SK-N-SH (cell line): Measurements from ENCODE around the gene CD2AP. TPM values are rescaled to one million over a fixed set of nuclear protein-coding genes. Genes with fewer than 3 reads are reported as not detected.

Source experiments
- CTCF ChIA-PET: fragments of 300-600, 350-600 bp; formaldehyde crosslinking; extraction: SDS; loops from one replicate; lab custom pipeline; 2021; lab: Yijun Ruan, JAX
- POLR2A ChIA-PET: fragments of 350-600 bp; sonication (Branson Sonifier 250); formaldehyde crosslinking; extraction: SDS; loops from one replicate; lab custom pipeline; 2020; ENCODE audit warnings: antibody characterized with exemption, inconsistent platforms; lab: Yijun Ruan, JAX
- DNase-seq: peaks from one replicate; pipeline ENCODE4 v3.0.0; 2012
- H2AFZ ChIP-seq: fragments of 200-600 bp; sonication (generic); 2 replicates; pipeline ENCODE4 v1.8.1; 2016; ENCODE audit warnings: antibody characterized with exemption, mild to moderate bottlenecking, low read depth
- H3F3A ChIP-seq: fragments of 200-600 bp; sonication (generic); replicated peaks from 2 replicates; pipeline ENCODE3; 2016; ENCODE audit warnings: antibody characterized with exemption, mild to moderate bottlenecking; ENCODE audit not compliant: insufficient read depth
- H3K27ac ChIP-seq, 2 experiments: fragments of 200-500 bp in 1 of 2; fragments of 200-600 bp in 1 of 2; sonication (Bioruptor generic) in 1 of 2; sonication (generic), shearing (Covaris generic) in 1 of 2; 2 replicates each; pipeline versions ENCODE4 v1.5.1 to v1.6.1; 2014 to 2016; ENCODE audit warnings: low read depth in 2 of 2, inconsistent platforms in 1 of 2, low read length in 1 of 2, mild to moderate bottlenecking in 1 of 2, mixed read lengths in 1 of 2
- H3K27me3 ChIP-seq: fragments of 200-600 bp; sonication (generic), shearing (Covaris generic); 2 replicates; pipeline ENCODE4 v1.6.1; 2016; ENCODE audit warnings: mixed run types; ENCODE audit not compliant: insufficient read depth
- H3K36me3 ChIP-seq, 2 experiments: fragments of 200-500 bp in 1 of 2; fragments of 200-600 bp in 1 of 2; sonication (Bioruptor generic) in 1 of 2; sonication (generic) in 1 of 2; replicated peaks in 1 of 2; 2 replicates each; pipeline versions ENCODE3 to v1.5.1; 2014 to 2016; ENCODE audit warnings: low read length in 1 of 2, mild to moderate bottlenecking in 1 of 2; ENCODE audit not compliant: insufficient read depth in 2 of 2, control insufficient read depth in 1 of 2
- H3K4me1 ChIP-seq, 2 experiments: fragments of 200-500 bp in 1 of 2; fragments of 200-600 bp in 1 of 2; sonication (Bioruptor generic) in 1 of 2; sonication (generic), shearing (Covaris generic) in 1 of 2; 2 replicates each; pipeline versions ENCODE4 v1.5.1 to v1.6.1; 2014 to 2016; ENCODE audit warnings: low read depth in 1 of 2, low read length in 1 of 2, mixed run types in 1 of 2; ENCODE audit not compliant: insufficient read depth in 2 of 2, control insufficient read depth in 1 of 2
- H3K4me2 ChIP-seq: fragments of 200-600 bp; sonication (generic), shearing (Covaris generic); 2 replicates; pipeline ENCODE4 v1.6.1; 2017; ENCODE audit warnings: mixed run types
- H3K4me3 ChIP-seq, 2 experiments: fragments of 200-500 bp in 1 of 2; fragments of 200-600 bp in 1 of 2; sonication (Bioruptor generic) in 1 of 2; sonication (generic), shearing (Covaris generic) in 1 of 2; 2 replicates each; pipeline versions ENCODE4 v1.5.1 to v1.8.1; 2014 to 2016; ENCODE audit warnings: low read depth in 2 of 2, inconsistent platforms in 1 of 2, low read length in 1 of 2, mild to moderate bottlenecking in 1 of 2, mixed read lengths in 1 of 2, moderate library complexity in 1 of 2
- H3K79me2 ChIP-seq: fragments of 200-600 bp; sonication (generic); 2 replicates; pipeline ENCODE4 v1.8.1; 2017; ENCODE audit warnings: mild to moderate bottlenecking; ENCODE audit not compliant: insufficient read depth
- H3K9ac ChIP-seq: fragments of 200-600 bp; sonication (generic); 2 replicates; pipeline ENCODE4 v1.6.1; 2017; ENCODE audit warnings: mixed run types
- H3K9me2 ChIP-seq: fragments of 200-600 bp; sonication (generic); 2 replicates; pipeline ENCODE4 v1.6.1; 2017; ENCODE audit warnings: mixed run types
- H3K9me3 ChIP-seq: fragments of 200-600 bp; sonication (generic); 2 replicates; pipeline ENCODE4 v1.6.1; 2017; ENCODE audit warnings: mixed run types, mild to moderate bottlenecking, moderate library complexity
- H4K20me1 ChIP-seq: fragments of 200-600 bp; sonication (generic); 2 replicates; pipeline ENCODE4 v1.6.1; 2017; ENCODE audit warnings: mild to moderate bottlenecking, mixed run types; ENCODE audit not compliant: insufficient read depth
- CHD2 ChIP-seq: fragments of 150-350 bp; IDR thresholded peaks from 2 replicates; pipeline ENCODE4 v1.6.1; 2018; ENCODE audit warnings: low read length; ENCODE audit not compliant: partially characterized antibody
- FOSL2 ChIP-seq: IDR thresholded peaks from 2 replicates; pipeline ENCODE4 v1.4.0; 2012; ENCODE audit warnings: low read depth, mild to moderate bottlenecking, moderate library complexity, borderline replicate concordance
- FOXM1 ChIP-seq: IDR thresholded peaks from 2 replicates; pipeline ENCODE4 v1.4.0; 2012; ENCODE audit warnings: low read depth, mild to moderate bottlenecking
- JUND ChIP-seq: IDR thresholded peaks from 2 replicates; pipeline ENCODE4 v1.4.0; 2012
- MEF2A ChIP-seq: IDR thresholded peaks from 2 replicates; pipeline ENCODE4 v1.4.0; 2012; ENCODE audit warnings: low read depth, borderline replicate concordance
- RFX5 ChIP-seq: IDR thresholded peaks from 2 replicates; pipeline ENCODE4 v1.6.1; 2012; ENCODE audit warnings: mild to moderate bottlenecking, improper control_type of control experiment, low read length
- RXRA ChIP-seq: IDR thresholded peaks from 2 replicates; pipeline ENCODE4 v1.4.0; 2012; ENCODE audit warnings: low read depth, mild to moderate bottlenecking, borderline replicate concordance
- TAF1 ChIP-seq: IDR thresholded peaks from 2 replicates; pipeline ENCODE4 v1.6.1; 2012; ENCODE audit warnings: low read depth, mild to moderate bottlenecking, low read length, moderate library complexity, borderline replicate concordance
- WGBS: methylation state at CpG from one replicate; pipeline ENCODE4 v1.1.6; 2017; ENCODE audit warnings: low lambda C conversion rate; 5-methylcytosine and 5-hydroxymethylcytosine counted together
- polyA plus RNA-seq, 3 experiments: library from polyadenylated mRNA; depleted of rRNA; stranded (reverse); fragments of >200 nt; gene quantifications; 2 replicates each; pipeline ENCODE4 v1.2.3, GENCODE V29; 2012
- TF ChIP-seq, protein P1 (sequence below): IDR thresholded peaks from 2 replicates; pipeline ENCODE4; 2012
- TF ChIP-seq, protein P2 (sequence below): IDR thresholded peaks from 2 replicates; pipeline ENCODE4 v1.4.0; 2012; ENCODE audit warnings: low read depth
- TF ChIP-seq, protein P3 (sequence below): fragments of 150-350 bp; IDR thresholded peaks from 2 replicates; pipeline ENCODE4 v1.6.1; 2016; ENCODE audit warnings: mild to moderate bottlenecking, low read depth, low read length
- TF ChIP-seq, protein P4 (sequence below): IDR thresholded peaks from 2 replicates; pipeline ENCODE4 v1.4.0; 2012; ENCODE audit warnings: low read depth, borderline replicate concordance

The CD2AP gene
- polyA plus RNA-seq, 1 of the 3 experiments (the other 2 are of a cell fraction), result 1.6 TPM

DNA sequence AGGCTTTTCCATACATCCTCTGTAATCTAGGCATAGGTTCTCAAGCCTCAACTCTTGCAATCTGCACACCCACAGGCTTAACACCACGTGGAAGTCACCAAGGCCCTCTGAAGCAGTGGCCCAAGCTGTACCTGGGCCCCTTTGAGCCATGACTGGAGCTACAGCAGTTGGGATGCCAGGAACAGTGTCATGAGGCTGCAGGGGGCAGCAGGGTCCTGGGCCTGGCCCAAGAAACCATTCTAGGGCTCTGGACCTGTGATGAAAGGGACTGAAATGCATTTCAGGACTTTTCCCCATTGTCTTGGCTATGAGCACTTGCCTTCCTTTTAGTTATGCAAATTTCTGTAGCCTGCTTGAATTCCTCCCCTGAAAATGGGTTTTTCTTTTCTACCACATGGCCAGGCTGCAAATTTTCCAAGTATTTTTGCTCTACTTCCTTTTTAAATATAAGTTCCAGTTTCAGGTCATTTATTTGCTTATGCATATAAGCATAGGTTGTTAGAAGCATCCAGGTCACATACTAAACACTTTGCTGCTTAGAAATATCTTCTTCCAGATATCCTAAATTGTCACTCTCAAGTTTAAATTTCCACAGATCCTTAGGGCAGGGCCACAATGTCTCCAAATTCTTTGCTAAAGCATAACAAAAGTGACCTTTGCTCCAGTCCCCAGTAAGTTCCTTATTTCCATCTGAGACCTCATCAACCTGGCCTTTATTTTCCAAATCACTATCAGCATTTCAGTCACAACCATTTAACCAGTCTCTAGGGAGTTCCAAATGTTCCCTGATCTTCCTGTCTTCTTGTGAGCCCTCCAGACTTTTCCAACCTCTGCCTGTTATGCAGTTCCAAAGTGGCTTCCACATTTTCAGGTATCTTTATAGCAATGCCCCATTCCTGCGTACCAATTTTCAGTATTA lies 48.6 kb upstream of the CD2AP start:
- Histone ChIP-seq H3K9ac (no peak overlapping the region), H4K20me1 (no peaks in the 10 kb centered on the region), H3K79me2 (no peaks in the 10 kb centered on the region), H3K27me3 (no peaks in the 10 kb centered on the region; the same call in 1 of the 2 replicates), H3K9me2 (no peaks in the 10 kb centered on the region), H3K4me1 (no peaks in the 10 kb centered on the region), H3K9me3 (no peaks in the 10 kb centered on the region), H3K27ac (no peak overlapping the region), H3F3A (no peaks in the 10 kb centered on the region), H2AFZ (no peak overlapping the region), H3K4me2 (no peak overlapping the region), H3K36me3 (no peaks in the 10 kb centered on the region), H3K4me3 (no peak overlapping the region)
- DNase-seq, result no peak
- WGBS, result 15% methylated on average over 1 of the region's 2 CpGs
- POLR2A ChIA-PET, result no interaction called here
- TF ChIP-seq JUND (no peak), RXRA (no peak), MEF2A (no peak), CHD2 (no peak), FOXM1 (no peak), TAF1 (no peak), FOSL2 (no peak), RFX5 (no peak)
- TF ChIP-seq, protein P1, sequence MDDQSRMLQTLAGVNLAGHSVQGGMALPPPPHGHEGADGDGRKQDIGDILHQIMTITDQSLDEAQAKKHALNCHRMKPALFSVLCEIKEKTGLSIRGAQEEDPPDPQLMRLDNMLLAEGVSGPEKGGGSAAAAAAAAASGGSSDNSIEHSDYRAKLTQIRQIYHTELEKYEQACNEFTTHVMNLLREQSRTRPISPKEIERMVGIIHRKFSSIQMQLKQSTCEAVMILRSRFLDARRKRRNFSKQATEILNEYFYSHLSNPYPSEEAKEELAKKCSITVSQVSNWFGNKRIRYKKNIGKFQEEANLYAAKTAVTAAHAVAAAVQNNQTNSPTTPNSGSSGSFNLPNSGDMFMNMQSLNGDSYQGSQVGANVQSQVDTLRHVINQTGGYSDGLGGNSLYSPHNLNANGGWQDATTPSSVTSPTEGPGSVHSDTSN, result no peak
- TF ChIP-seq, protein P2, sequence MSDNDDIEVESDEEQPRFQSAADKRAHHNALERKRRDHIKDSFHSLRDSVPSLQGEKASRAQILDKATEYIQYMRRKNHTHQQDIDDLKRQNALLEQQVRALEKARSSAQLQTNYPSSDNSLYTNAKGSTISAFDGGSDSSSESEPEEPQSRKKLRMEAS, result no peak
- TF ChIP-seq, protein P3, sequence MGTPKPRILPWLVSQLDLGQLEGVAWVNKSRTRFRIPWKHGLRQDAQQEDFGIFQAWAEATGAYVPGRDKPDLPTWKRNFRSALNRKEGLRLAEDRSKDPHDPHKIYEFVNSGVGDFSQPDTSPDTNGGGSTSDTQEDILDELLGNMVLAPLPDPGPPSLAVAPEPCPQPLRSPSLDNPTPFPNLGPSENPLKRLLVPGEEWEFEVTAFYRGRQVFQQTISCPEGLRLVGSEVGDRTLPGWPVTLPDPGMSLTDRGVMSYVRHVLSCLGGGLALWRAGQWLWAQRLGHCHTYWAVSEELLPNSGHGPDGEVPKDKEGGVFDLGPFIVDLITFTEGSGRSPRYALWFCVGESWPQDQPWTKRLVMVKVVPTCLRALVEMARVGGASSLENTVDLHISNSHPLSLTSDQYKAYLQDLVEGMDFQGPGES, result no peak
- TF ChIP-seq, protein P4, sequence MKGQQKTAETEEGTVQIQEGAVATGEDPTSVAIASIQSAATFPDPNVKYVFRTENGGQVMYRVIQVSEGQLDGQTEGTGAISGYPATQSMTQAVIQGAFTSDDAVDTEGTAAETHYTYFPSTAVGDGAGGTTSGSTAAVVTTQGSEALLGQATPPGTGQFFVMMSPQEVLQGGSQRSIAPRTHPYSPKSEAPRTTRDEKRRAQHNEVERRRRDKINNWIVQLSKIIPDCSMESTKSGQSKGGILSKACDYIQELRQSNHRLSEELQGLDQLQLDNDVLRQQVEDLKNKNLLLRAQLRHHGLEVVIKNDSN, result no peak
- CTCF ChIA-PET, result no interaction called here
